Neural crest cell (in vitro differentiated cells): ENCODE data around the gene HBG2. TPM values are rescaled to one million over a fixed set of nuclear protein-coding genes. Genes with fewer than 3 reads are reported as not detected.
"Not testable (repeated sequence)": the region's sequence is repeated elsewhere in the genome, so short reads cannot be mapped to it uniquely, and the experiment has no call there.

Experiments
- DNase-seq: peaks from one replicate; pipeline ENCODE4 v3.0.0; 2021; ENCODE audit warnings: low read depth, mixed read lengths, low spot score
- H3K27ac Mint-ChIP-seq: one replicate; pipeline ENCODE4 v1.8.0; 2021; ENCODE audit warnings: mild to moderate bottlenecking, mixed read lengths; ENCODE audit not compliant: unreplicated experiment
- H3K27me3 Mint-ChIP-seq: 2 replicates; pipeline ENCODE4 v1.8.0; 2021; ENCODE audit warnings: low read depth, mild to moderate bottlenecking, mixed read lengths
- H3K36me3 Mint-ChIP-seq: 2 replicates; pipeline ENCODE4 v1.8.0; 2021; ENCODE audit warnings: low read depth, mild to moderate bottlenecking, mixed read lengths
- H3K4me1 Mint-ChIP-seq: 2 replicates; pipeline ENCODE4 v1.8.0; 2021; ENCODE audit warnings: mixed read lengths
- H3K4me3 Mint-ChIP-seq: one replicate; pipeline ENCODE4 v1.8.0; 2021; ENCODE audit warnings: mild to moderate bottlenecking, mixed read lengths
- H3K9me3 Mint-ChIP-seq: 2 replicates; pipeline ENCODE4 v1.8.0; 2021; ENCODE audit warnings: mixed read lengths
- long read RNA-seq: library from polyadenylated mRNA; unstranded; transcript quantifications from one replicate; pipeline ENCODE4 v2.0.0, GENCODE V29; 2020
- total RNA-seq: library from RNA; stranded (reverse); gene quantifications from 2 replicates; pipeline ENCODE4 v1.2.1, GENCODE V29; 2021
- TF ChIP-seq, protein P1 (sequence below): fragments of 200-600 bp; sonication (generic); conservative IDR thresholded peaks from 2 replicates; pipeline ENCODE4 v1.5.0; 2021; ENCODE audit warnings: antibody characterized with exemption, mild to moderate bottlenecking

HBG2 gene
- total RNA-seq: not detected in 2 replicates
- long read RNA-seq: 0 reads

DNA sequence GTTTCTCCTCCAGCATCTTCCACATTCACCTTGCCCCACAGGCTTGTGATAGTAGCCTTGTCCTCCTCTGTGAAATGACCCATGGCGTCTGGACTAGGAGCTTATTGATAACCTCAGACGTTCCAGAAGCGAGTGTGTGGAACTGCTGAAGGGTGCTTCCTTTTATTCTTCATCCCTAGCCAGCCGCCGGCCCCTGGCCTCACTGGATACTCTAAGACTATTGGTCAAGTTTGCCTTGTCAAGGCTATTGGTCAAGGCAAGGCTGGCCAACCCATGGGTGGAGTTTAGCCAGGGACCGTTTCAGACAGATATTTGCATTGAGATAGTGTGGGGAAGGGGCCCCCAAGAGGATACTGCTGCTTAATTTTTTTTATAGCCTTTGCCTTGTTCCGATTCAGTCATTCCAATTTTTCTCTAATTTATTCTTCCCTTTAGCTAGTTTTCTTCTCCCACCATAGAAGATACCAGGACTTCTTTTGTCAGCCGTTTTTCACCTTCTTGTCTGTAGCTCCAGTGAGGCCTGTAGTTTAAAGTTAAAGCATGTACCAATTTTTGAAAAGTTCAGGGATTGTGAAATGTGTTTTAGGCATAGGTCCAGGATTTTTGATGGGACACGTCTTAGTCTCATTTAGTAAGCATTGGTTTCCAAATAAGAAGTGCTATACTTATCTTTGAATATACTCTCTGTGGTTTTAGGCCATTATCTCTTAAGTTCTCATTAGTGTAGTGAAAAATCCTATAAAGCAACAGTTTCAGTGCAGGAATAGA is at the start of gene HBG2:
Gene HBG2 (minus strand): TSS at position 136 of the 768 bp plus-strand sequence. CDS start 53 bp downstream, at position 83.
- not testable (repeated sequence) for DNase-seq, H3K27me3 Mint-ChIP-seq, H3K9me3 Mint-ChIP-seq, H3K27ac Mint-ChIP-seq, H3K4me3 Mint-ChIP-seq, H3K4me1 Mint-ChIP-seq, H3K36me3 Mint-ChIP-seq

DNA sequence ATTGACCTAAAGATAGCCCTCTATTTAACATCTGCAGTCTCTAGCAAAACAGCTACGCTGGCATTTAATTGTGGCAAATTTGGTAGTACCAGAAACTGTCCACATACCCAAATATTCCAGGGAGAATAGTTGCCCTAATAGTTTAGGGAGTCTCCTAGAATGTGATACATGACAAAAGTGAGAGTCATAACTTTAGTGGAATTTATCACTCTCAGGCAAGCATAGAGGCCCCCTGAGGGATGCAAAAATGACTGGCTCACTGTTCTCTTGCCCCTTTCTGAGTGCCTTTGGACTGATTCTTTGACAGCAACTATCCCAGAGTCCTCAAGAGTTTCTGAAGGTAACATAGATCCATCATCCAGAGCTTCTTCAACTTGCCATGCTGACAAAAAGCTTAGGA is 49.5 kb upstream of the HBG2 start:
- no peak overlapping the region for H3K4me3 Mint-ChIP-seq
- no peaks in the 10 kb centered on the region for H3K4me1 Mint-ChIP-seq
- no peaks in the 10 kb centered on the region for H3K9me3 Mint-ChIP-seq
- H3K36me3 Mint-ChIP-seq: no peaks in the 10 kb centered on the region
- H3K27ac Mint-ChIP-seq: no peak overlapping the region
- TF ChIP-seq, protein P1, sequence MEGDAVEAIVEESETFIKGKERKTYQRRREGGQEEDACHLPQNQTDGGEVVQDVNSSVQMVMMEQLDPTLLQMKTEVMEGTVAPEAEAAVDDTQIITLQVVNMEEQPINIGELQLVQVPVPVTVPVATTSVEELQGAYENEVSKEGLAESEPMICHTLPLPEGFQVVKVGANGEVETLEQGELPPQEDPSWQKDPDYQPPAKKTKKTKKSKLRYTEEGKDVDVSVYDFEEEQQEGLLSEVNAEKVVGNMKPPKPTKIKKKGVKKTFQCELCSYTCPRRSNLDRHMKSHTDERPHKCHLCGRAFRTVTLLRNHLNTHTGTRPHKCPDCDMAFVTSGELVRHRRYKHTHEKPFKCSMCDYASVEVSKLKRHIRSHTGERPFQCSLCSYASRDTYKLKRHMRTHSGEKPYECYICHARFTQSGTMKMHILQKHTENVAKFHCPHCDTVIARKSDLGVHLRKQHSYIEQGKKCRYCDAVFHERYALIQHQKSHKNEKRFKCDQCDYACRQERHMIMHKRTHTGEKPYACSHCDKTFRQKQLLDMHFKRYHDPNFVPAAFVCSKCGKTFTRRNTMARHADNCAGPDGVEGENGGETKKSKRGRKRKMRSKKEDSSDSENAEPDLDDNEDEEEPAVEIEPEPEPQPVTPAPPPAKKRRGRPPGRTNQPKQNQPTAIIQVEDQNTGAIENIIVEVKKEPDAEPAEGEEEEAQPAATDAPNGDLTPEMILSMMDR: no peak
- no peaks in the 10 kb centered on the region for H3K27me3 Mint-ChIP-seq
- no peak for DNase-seq

GRCh38 chr11:5303626-5304025 is 49.0 kb upstream of the HBG2 start:
- H3K4me1 Mint-ChIP-seq: no peaks in the 10 kb centered on the region
- TF ChIP-seq, protein P1: no peak
- no peaks in the 10 kb centered on the region for H3K9me3 Mint-ChIP-seq
- DNase-seq: no peak
- H3K4me3 Mint-ChIP-seq: no peak overlapping the region
- H3K27ac Mint-ChIP-seq: no peak overlapping the region
- H3K36me3 Mint-ChIP-seq: no peaks in the 10 kb centered on the region
- no peaks in the 10 kb centered on the region for H3K27me3 Mint-ChIP-seq

- H3K27ac Mint-ChIP-seq: no peak within 1 kb of the TSS
- no peak for DNase-seq
- no peak within 1 kb of the TSS for H3K4me3 Mint-ChIP-seq
- H3K27me3 Mint-ChIP-seq: no peaks in the 10 kb centered on the region
- TF ChIP-seq, protein P1: no peak
- no peaks in the 10 kb centered on the region for H3K36me3 Mint-ChIP-seq
- H3K9me3 Mint-ChIP-seq: no peaks in the 10 kb centered on the region
- H3K4me1 Mint-ChIP-seq: no peaks in the 10 kb centered on the region
Observed at GRCh38 chr11:5301846-5302245, 47.3 kb upstream of the HBG2 start, which contains the start of gene OR51B4. TSS of gene OR51B4 (minus strand) at chr11:5301946. CDS start at chr11:5301946, 0 bp downstream.

- TF ChIP-seq, protein P1: no peak
- Mint-ChIP-seq H3K4me1 (no peaks in the 10 kb centered on the region), H3K36me3 (no peaks in the 10 kb centered on the region), H3K27ac (no peak overlapping the region), H3K4me3 (no peak overlapping the region), H3K27me3 (peaks cover 3% of the 10 kb centered on the region), H3K9me3 (no peaks in the 10 kb centered on the region)
- DNase-seq: no peak
Observed at GRCh38 chr11:5300251-5300650, 45.7 kb upstream of the HBG2 start.

DNA sequence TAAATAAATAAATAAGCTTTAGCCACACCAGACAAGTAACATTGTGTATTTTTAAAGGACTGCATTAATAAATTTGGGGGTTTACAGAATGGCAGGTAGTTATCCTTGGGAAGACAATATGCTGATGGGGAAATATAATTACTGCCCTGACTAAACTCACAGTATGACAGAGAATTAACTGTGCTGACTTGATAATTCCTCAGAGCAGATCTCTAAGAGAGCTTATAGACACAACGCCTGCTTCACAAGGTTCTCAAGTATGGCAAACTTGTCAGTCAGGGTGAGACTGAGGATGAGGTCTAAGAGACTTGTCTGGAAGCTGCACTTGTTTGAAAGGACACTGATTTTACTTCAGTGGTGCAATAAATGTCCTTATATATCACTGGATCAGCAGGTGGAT is 43.9 kb upstream of the HBG2 start:
- H3K27ac Mint-ChIP-seq: no peak overlapping the region
- no peak for DNase-seq
- TF ChIP-seq, protein P1: no peak
- no peaks in the 10 kb centered on the region for H3K4me1 Mint-ChIP-seq
- no peak overlapping the region for H3K4me3 Mint-ChIP-seq
- H3K9me3 Mint-ChIP-seq: no peaks in the 10 kb centered on the region
- no peaks in the 10 kb centered on the region for H3K36me3 Mint-ChIP-seq
- H3K27me3 Mint-ChIP-seq: peaks cover 3% of the 10 kb centered on the region
